GM19023 (cell line): ENCODE results near the gene HDAC9.
"Not testable (repeated sequence)": the region's sequence is repeated elsewhere in the genome, so short reads cannot be mapped to it uniquely, and the experiment has no call there.

ENCODE experiments used
- ATAC-seq: cut with Tn5 transposase; IDR thresholded peaks from one replicate; pipeline ENCODE4 v1.9.1; 2021; ENCODE audit warnings: mild to moderate bottlenecking, moderate library complexity; ENCODE audit not compliant: unreplicated experiment

HDAC9 gene

GRCh38 chr7:18936265-18936664 lies 440.7 kb downstream of the HDAC9 start:
- ATAC-seq, result no peak

- no peak for ATAC-seq
Observed at GRCh38 chr7:18939771-18940592, 444.4 kb downstream of the HDAC9 start.

- no peak for ATAC-seq
Observed at GRCh38 chr7:18940593-18941134, 445.1 kb downstream of the HDAC9 start.

GRCh38 chr7:18941207-18941606 lies 445.7 kb downstream of the HDAC9 start:
- ATAC-seq, result no peak

- no peak for ATAC-seq
Observed at GRCh38 chr7:18948521-18948920, 453.0 kb downstream of the HDAC9 start.

GRCh38 chr7:18952846-18953245 lies 457.3 kb downstream of the HDAC9 start:
- ATAC-seq, result no peak

- no peak for ATAC-seq
Observed at GRCh38 chr7:18958627-18959026, 463.1 kb downstream of the HDAC9 start.

GRCh38 chr7:18960725-18961124 lies 465.2 kb downstream of the HDAC9 start:
- no peak for ATAC-seq

GRCh38 chr7:18962031-18962430 lies 466.5 kb downstream of the HDAC9 start:
- ATAC-seq, result no peak

- ATAC-seq, result no peak
Observed at GRCh38 chr7:18965657-18966056, 470.1 kb downstream of the HDAC9 start.

GRCh38 chr7:18967755-18968154 lies 472.2 kb downstream of the HDAC9 start:
- not testable (repeated sequence) for ATAC-seq

GRCh38 chr7:18971839-18972238 lies 476.3 kb downstream of the HDAC9 start:
- no peak for ATAC-seq

- no peak for ATAC-seq
Observed at GRCh38 chr7:18974803-18975202, 479.3 kb downstream of the HDAC9 start.

- ATAC-seq, result no peak
Observed at GRCh38 chr7:18975276-18975675, 479.7 kb downstream of the HDAC9 start.

- no peak for ATAC-seq
Observed at GRCh38 chr7:18975689-18976280, 480.2 kb downstream of the HDAC9 start.

GRCh38 chr7:18976715-18977471 lies 481.3 kb downstream of the HDAC9 start:
- no peak for ATAC-seq

GRCh38 chr7:18978108-18978495 lies 482.6 kb downstream of the HDAC9 start:
- no peak for ATAC-seq

GRCh38 chr7:18990700-18991099 lies 495.2 kb downstream of the HDAC9 start:
- not testable (repeated sequence) for ATAC-seq

- ATAC-seq, result no peak
Observed at GRCh38 chr7:18993933-18994668, 498.6 kb downstream of the HDAC9 start.

- no peak for ATAC-seq
Observed at GRCh38 chr7:18995270-18995671, 499.7 kb downstream of the HDAC9 start.
